Dendritic cell treated with granulocyte-macrophage colony-stimulating factor and Interleukin-4, amounts not matched to agents 40 ng/mL and 50 ng/mL, for 4 days (primary cell): ENCODE data around the gene GAN.

ENCODE experiments used
- H3K27ac Mint-ChIP-seq: one replicate; pipeline ENCODE4 v1.8.0; 2022; ENCODE audit warnings: mild to moderate bottlenecking, mixed read lengths
- H3K27me3 Mint-ChIP-seq: one replicate; pipeline ENCODE4 v1.8.0; 2022; ENCODE audit warnings: mild to moderate bottlenecking, mixed read lengths
- H3K36me3 Mint-ChIP-seq: one replicate; pipeline ENCODE4 v1.8.0; 2022; ENCODE audit warnings: low read depth, mixed read lengths
- H3K4me1 Mint-ChIP-seq: one replicate; pipeline ENCODE4 v1.8.0; 2022; ENCODE audit warnings: low read depth, mixed read lengths
- H3K4me3 Mint-ChIP-seq: one replicate; pipeline ENCODE4 v1.8.0; 2022; ENCODE audit warnings: mild to moderate bottlenecking, moderate library complexity, mixed read lengths
- H3K9me3 Mint-ChIP-seq: one replicate; pipeline ENCODE4 v1.8.0; 2022; ENCODE audit warnings: mixed read lengths
- intact Hi-C: fragments of 100-400 bp; cut with micrococcal nuclease; formaldehyde crosslinking; loops from one replicate; pipeline ENCODE4 v1.15.0; 2022

Gene GAN

GRCh38 chr16:81283044-81283443, 31.7 kb upstream of the GAN start:
- no peak overlapping the region for H3K27ac Mint-ChIP-seq
- no peak overlapping the region for H3K4me3 Mint-ChIP-seq
- H3K9me3 Mint-ChIP-seq = no peaks in the 10 kb centered on the region
- intact Hi-C loops = no loop called here
- H3K36me3 Mint-ChIP-seq = no peaks in the 10 kb centered on the region
- no peaks in the 10 kb centered on the region for H3K27me3 Mint-ChIP-seq
- no peaks in the 10 kb centered on the region for H3K4me1 Mint-ChIP-seq

GRCh38 chr16:81284995-81285600, 29.7 kb upstream of the GAN start:
- Mint-ChIP-seq H3K9me3 (no peaks in the 10 kb centered on the region), H3K36me3 (no peaks in the 10 kb centered on the region), H3K27ac (no peak overlapping the region), H3K4me1 (no peaks in the 10 kb centered on the region), H3K4me3 (no peak overlapping the region), H3K27me3 (no peaks in the 10 kb centered on the region)
- intact Hi-C loops = no loop called here

DNA sequence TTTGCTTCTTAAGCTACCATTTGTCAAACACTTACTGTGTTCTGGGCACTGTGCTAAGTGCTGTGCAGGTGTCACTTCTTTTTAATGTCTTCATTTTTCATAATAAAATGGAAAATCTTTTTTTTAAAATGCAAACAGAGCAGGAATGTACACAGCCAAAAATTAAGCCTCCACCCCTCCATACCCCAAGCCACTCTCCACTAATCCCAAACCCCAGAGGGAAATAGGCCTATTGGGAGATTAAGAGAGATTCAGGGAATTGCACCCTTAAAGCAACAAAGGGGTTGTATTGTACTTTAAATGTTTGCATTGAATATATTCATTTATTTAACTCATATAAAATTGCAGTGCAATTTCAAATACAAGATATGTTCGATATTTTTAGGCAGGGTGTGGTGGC, 28.6 kb upstream of the GAN start:
- Mint-ChIP-seq H3K9me3 (no peaks in the 10 kb centered on the region), H3K27me3 (no peaks in the 10 kb centered on the region), H3K4me1 (no peaks in the 10 kb centered on the region), H3K4me3 (no peak overlapping the region), H3K27ac (no peak overlapping the region), H3K36me3 (no peaks in the 10 kb centered on the region)
- intact Hi-C loops = no loop called here

DNA sequence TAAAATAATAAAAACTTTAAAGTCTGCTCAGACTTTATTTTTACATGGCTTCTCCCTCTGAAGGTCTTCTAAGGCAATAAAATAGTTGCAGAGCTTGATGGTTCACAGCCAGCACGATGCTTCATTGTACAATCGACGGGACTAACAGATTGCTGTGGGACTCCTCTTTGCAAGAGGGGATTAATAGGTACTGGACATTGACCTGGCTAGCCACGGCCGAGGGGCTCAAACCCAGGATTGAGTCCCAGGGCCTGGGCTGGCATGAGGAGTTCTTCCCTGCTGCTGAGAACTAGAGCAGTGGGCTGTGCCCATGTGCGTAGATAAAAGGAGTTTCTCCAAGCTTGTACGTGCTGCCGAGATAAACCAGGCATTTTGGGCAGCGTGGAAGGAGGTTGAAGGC, 23.6 kb upstream of the GAN start:
- no peaks in the 10 kb centered on the region for H3K4me1 Mint-ChIP-seq
- H3K27me3 Mint-ChIP-seq = peaks cover 10% of the 10 kb centered on the region
- H3K4me3 Mint-ChIP-seq = no peak overlapping the region
- H3K36me3 Mint-ChIP-seq = no peaks in the 10 kb centered on the region
- H3K9me3 Mint-ChIP-seq = no peaks in the 10 kb centered on the region
- intact Hi-C loops = no loop called here
- no peak overlapping the region for H3K27ac Mint-ChIP-seq

DNA sequence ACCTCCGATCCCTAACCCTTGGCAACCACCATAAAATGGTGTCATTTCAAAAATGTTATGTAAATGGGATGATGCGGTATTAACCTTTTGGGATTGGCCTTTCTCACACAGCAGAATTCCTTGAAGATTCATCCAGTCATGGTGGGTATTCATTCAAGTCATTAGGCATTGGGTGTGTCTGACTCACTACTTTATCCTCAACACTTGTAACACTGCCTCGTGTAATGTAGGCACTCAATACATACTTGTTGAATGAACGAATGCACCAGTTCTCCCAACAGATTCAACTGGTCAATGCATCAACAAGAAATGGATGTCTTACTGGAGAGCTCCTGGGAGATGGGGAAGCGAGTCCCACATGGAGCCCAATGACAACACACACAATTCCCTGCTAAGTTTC, 21.8 kb upstream of the GAN start:
- Mint-ChIP-seq H3K4me3 (no peak overlapping the region), H3K27ac (no peak overlapping the region), H3K27me3 (peaks cover 12% of the 10 kb centered on the region), H3K4me1 (no peaks in the 10 kb centered on the region), H3K36me3 (no peaks in the 10 kb centered on the region), H3K9me3 (no peaks in the 10 kb centered on the region)
- intact Hi-C loops = no loop called here

DNA sequence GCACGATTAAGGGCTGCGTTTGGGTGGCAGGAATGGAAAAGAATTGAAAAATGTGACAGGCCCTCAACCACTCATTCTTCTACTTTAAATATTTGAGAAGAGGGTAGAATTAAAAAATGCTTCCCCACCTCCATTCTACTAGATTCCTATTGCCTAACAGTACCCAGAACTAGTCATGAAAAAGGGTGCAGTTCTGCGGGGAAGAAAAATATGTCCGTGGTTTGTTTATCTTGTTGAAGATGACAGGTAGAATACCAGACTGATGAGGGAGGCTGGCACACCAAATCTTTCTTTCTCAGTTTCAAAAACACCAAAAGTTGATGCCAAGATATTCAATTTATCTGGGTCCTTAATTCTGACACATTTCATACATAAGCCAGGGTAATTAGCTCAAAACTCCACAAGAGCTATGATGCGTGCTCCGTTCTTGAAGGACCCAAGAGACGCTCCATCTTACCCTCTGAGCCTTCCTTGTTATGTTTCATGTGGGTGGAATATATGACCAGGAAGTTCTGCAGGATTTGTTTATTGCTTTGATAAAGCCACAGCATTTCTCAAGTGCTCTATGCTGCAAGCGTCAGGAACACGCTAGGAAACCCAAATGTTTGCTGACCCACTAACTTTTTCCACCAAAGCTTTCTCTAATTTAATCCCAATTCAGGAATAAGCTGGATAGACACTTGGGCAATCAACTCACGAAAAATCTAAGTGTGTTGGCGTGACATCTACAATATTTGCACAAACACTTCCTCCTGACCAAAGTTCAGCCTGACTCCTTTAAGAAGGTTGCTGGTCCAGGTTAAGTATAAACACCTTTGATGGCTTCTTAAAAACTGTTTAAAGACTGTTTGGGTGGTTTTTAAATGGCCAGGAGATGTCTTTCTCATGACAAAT, 20.6 kb upstream of the GAN start:
- Mint-ChIP-seq H3K27me3 (peaks cover 12% of the 10 kb centered on the region), H3K27ac (no peak overlapping the region), H3K4me3 (no peak overlapping the region), H3K36me3 (no peaks in the 10 kb centered on the region), H3K9me3 (no peaks in the 10 kb centered on the region), H3K4me1 (no peaks in the 10 kb centered on the region)
- intact Hi-C loops = no loop called here

GRCh38 chr16:81296631-81297030, 18.1 kb upstream of the GAN start:
- H3K27me3 Mint-ChIP-seq = peaks cover 12% of the 10 kb centered on the region
- H3K9me3 Mint-ChIP-seq = no peaks in the 10 kb centered on the region
- no peak overlapping the region for H3K27ac Mint-ChIP-seq
- no peaks in the 10 kb centered on the region for H3K36me3 Mint-ChIP-seq
- no peaks in the 10 kb centered on the region for H3K4me1 Mint-ChIP-seq
- no peak overlapping the region for H3K4me3 Mint-ChIP-seq
- intact Hi-C loops = no loop called here

- no peaks in the 10 kb centered on the region for H3K27me3 Mint-ChIP-seq
- H3K4me3 Mint-ChIP-seq = no peak overlapping the region
- intact Hi-C loops = no loop called here
- H3K27ac Mint-ChIP-seq = no peak overlapping the region
- H3K36me3 Mint-ChIP-seq = no peaks in the 10 kb centered on the region
- peaks cover 12% of the 10 kb centered on the region for H3K4me1 Mint-ChIP-seq
- H3K9me3 Mint-ChIP-seq = no peaks in the 10 kb centered on the region
These were observed 7.0 kb upstream of the GAN start for GRCh38 chr16:81307770-81308169.

- Mint-ChIP-seq H3K27me3 (no peaks in the 10 kb centered on the region), H3K36me3 (peaks cover 8% of the 10 kb centered on the region), H3K27ac (no peak overlapping the region), H3K9me3 (no peaks in the 10 kb centered on the region), H3K4me1 (peaks cover 28% of the 10 kb centered on the region), H3K4me3 (no peak overlapping the region)
- intact Hi-C loops = loop anchor here (10.0 kb wide), 1 partner anchor 305 kb away; the partner anchor contains the start of genes CENPN and CMC2
These were observed 4.6 kb upstream of the GAN start for GRCh38 chr16:81310045-81310644.

- Mint-ChIP-seq H3K4me1 (peaks cover 28% of the 10 kb centered on the region), H3K4me3 (no peak overlapping the region), H3K27me3 (no peaks in the 10 kb centered on the region), H3K36me3 (peaks cover 8% of the 10 kb centered on the region), H3K27ac (no peak overlapping the region), H3K9me3 (no peaks in the 10 kb centered on the region)
- intact Hi-C loops = loop anchor here (10.0 kb wide), 1 partner anchor 307 kb away; the partner anchor contains the start of genes CENPN and CMC2
These were observed 3.0 kb upstream of the GAN start for GRCh38 chr16:81311762-81312161.

DNA sequence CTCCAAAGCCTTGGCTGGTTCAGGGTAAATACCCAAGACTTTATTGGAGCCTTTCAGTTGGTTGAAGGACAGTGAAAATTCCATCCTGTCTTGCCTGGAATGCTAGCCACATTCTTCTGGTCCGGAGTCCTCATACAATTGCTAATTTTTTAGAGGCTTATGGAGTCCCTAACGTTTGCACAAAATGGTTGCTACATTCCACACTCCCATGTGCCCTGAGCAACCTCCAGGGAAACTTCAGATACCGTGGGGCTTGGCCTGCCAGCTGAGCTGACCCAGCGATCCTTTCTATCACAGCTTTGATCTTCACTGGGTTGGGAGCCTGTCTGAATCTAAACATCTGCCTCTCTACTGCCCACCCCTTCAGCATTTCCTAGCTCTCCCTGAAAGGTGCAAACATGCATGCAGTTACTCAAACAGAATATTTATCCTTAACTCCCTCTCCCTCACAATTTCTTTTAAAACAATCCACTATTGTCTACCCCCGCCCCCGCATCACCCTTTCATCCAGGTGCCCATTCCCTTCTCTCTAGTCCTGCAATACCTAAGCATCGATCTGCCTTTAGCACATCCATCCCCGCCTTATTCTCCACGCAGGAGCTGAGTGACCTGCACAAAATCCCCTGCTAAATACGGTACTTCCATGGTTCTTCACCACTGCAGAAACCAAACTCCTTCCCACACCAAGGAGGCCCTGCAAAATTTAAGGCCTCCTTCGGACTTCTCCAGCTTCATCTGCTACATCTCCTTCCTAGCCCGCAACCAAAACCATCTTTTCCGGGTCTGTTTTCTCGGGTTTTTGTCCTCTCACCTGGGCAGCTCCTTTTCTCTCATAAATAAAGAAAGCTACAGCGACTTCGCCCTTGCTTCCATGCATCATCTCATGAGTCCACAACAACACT, 810 bp upstream of the GAN start:
- H3K27ac Mint-ChIP-seq = peak overlapping the region; percentile 79
- intact Hi-C loops = loop anchor here (2.0 to 10.0 kb wide), 2 partner anchors 237 to 309 kb away; partner anchors contain the start of genes C16orf46, CENPN and CMC2
- no peaks in the 10 kb centered on the region for H3K27me3 Mint-ChIP-seq
- H3K36me3 Mint-ChIP-seq = peaks cover 8% of the 10 kb centered on the region
- H3K4me3 Mint-ChIP-seq = peak overlapping the region; percentile 89
- H3K4me1 Mint-ChIP-seq = peaks cover 33% of the 10 kb centered on the region
- H3K9me3 Mint-ChIP-seq = no peaks in the 10 kb centered on the region

GRCh38 chr16:81315271-81316175, 761 bp downstream of the GAN start:
- Mint-ChIP-seq H3K4me3 (peak overlapping the region; percentile 89), H3K36me3 (peaks cover 8% of the 10 kb centered on the region), H3K27ac (peak overlapping the region; percentile 79), H3K9me3 (no peaks in the 10 kb centered on the region), H3K4me1 (peaks cover 33% of the 10 kb centered on the region), H3K27me3 (no peaks in the 10 kb centered on the region)
- intact Hi-C loops = loop anchor here (2.0 to 10.0 kb wide), 2 partner anchors 239 to 311 kb away; partner anchors contain the start of genes C16orf46, CENPN and CMC2

GRCh38 chr16:81316176-81316496, 1.4 kb downstream of the GAN start:
- H3K27me3 Mint-ChIP-seq = no peaks in the 10 kb centered on the region
- H3K36me3 Mint-ChIP-seq = peaks cover 8% of the 10 kb centered on the region
- peak overlapping the region; percentile 79 for H3K27ac Mint-ChIP-seq
- H3K4me1 Mint-ChIP-seq = peaks cover 31% of the 10 kb centered on the region
- no peak overlapping the region for H3K4me3 Mint-ChIP-seq
- no peaks in the 10 kb centered on the region for H3K9me3 Mint-ChIP-seq
- intact Hi-C loops = loop anchor here (10.0 kb wide), 1 partner anchor 311 kb away; the partner anchor contains the start of genes CENPN and CMC2
